ENCODE data around the gene ACOD1.

GRCh38 chr13:76917095-76917494, 31.2 kb upstream of the ACOD1 start:
- TF ChIP-seq CTCF (IDR thresholded peaks at IDR 0.05; ENCODE audit: low read depth, low read length): no peak
- no peak for TF ChIP-seq EZH2phosphoT487 (IDR thresholded peaks at IDR 0.05; ENCODE audit: low read depth)
